ENCODE measurements around the gene AHDC1. TPM values are rescaled to one million over a fixed set of nuclear protein-coding genes. Genes with fewer than 3 reads are reported as not detected.

AHDC1 gene
- total and polyA plus RNA-seq, 10 of the 15 experiments (the other 5 are each of a cell fraction or from before 2014, with no cell fraction given): 0.21 to 13.0 (median 1.4) TPM

DNA sequence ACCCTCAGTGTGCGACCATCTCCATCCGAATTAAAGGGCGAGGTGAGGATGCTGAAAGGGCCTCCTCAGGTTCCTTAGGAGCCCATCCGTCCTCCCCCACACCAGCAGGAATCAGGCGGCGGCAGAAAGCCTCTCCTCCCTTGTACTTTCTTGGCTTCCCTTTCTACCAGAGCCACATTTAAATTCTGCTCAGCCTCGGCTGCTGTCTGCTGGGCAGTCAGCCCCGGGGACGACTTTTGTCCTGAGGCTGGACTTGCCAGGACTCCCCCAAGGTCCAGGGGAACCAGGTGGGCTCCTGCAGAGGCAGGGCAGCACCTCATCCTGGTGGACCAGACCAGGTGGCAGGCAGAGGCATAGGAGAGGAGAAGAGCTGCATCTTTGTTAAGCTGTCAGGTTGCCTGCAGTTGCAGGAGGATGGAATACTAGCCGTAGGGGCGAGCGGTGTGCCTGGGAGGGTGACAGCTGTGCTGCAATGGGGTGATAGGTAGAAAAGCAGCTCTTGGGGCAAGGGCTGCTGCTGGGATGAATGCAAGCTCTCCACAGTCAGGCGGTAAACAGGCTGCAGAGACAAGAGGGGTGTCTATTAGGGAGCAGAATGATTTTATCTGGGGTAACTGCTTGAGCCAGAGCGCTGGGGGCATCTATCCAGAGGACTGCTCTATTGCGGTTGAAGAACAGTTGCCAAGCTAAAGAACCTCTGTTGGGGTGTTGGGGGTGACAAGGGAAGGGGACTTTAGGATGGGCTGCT lies 67.8 kb downstream of the AHDC1 start:
- WGBS (ENCODE audit: insufficient coverage, insufficient replicate concordance, low lambda C conversion rate, missing lambda C conversion rate): 63% methylated on average over 15 of the region's 15 CpGs
- intact Hi-C loops (cut with micrococcal nuclease; ENCODE audit: unreplicated experiment) (no loop called here), in situ Hi-C loops (cut with MboI) (no loop called here)
- DNase-seq (ENCODE audit: low read depth, low spot score): no peak
- ATAC-seq: no peak
- ChIA-PET SMC1A (ENCODE audit: uncharacterized antibody, unreplicated experiment) (interaction anchor here (1.6 kb wide), 1 partner anchor 71 kb away, joined by 4 read pairs; no protein-coding TSS in a partner anchor), POLR2A (no interaction called here), RAD21 (ENCODE audit: unreplicated experiment) (no interaction called here), CTCF (interaction anchor here (1.3 kb wide), 1 partner anchor 120 kb away, joined by 3 read pairs; no protein-coding TSS in a partner anchor)
- Histone ChIP-seq H2AFZ (ENCODE audit: control insufficient read depth, low read depth, low read length) (no peak overlapping the region), H3K9me3 (replicated peaks; ENCODE audit: control insufficient read depth, insufficient read depth, low read length) (no peaks in the 10 kb centered on the region), H3K4me2 (ENCODE audit: control insufficient read depth, insufficient read depth) (no peak overlapping the region), H3K27me3 (replicated peaks in 1 of 2; ENCODE audit: control insufficient read depth in 2 of 2, insufficient read depth in 2 of 2, low read length in 1 of 2) (no peaks in the 10 kb centered on the region), H3K27ac (ENCODE audit: control insufficient read depth, insufficient read depth) (no peak overlapping the region), H4K20me1 (ENCODE audit: control insufficient read depth, insufficient read depth) (no peaks in the 10 kb centered on the region), H3K36me3 (ENCODE audit: control insufficient read depth in 2 of 2, insufficient read depth in 2 of 2, low read length in 1 of 2) (no peaks in the 10 kb centered on the region), H3K4me1 (ENCODE audit: control insufficient read depth, insufficient read depth, low read length) (no peaks in the 10 kb centered on the region), H3K4me3 (no peak overlapping the region), H3K79me2 (ENCODE audit: control insufficient read depth, insufficient read depth, low read length) (no peaks in the 10 kb centered on the region), H3K9ac (ENCODE audit: control insufficient read depth, insufficient read depth, low read length) (no peak overlapping the region)
- no peak for FAIRE-seq
- TF ChIP-seq MYC (IDR thresholded peaks at IDR 0.05; ENCODE audit: insufficient read depth, insufficient read length, insufficient replicate concordance, low read length, severe bottlenecking) (no peak), NR2C2 (IDR thresholded peaks at IDR 0.05; ENCODE audit: borderline replicate concordance, control insufficient read depth, insufficient read length, low read depth) (no peak), RUNX3 (IDR thresholded peaks at IDR 0.05; ENCODE audit: low read length) (no peak), RBBP5 (conservative IDR thresholded peaks at IDR 0.05) (no peak), CHD1 (IDR thresholded peaks at IDR 0.05; ENCODE audit: low read depth, low read length) (no peak), POLR2A (IDR thresholded peaks at IDR 0.05; ENCODE audit: low read depth, low read length) (no peak), NFXL1 (IDR thresholded peaks at IDR 0.05; ENCODE audit: borderline replicate concordance) (no peak), TBL1XR1 (IDR thresholded peaks at IDR 0.05; ENCODE audit: low read depth, low read length) (no peak), IKZF1 (conservative IDR thresholded peaks at IDR 0.05) (no peak), CHD2 (IDR thresholded peaks at IDR 0.05; ENCODE audit: borderline replicate concordance, low read depth, low read length) (no peak), YY1 (IDR thresholded peaks at IDR 0.05; ENCODE audit: low read depth, low read length) (no peak), ZBED1 (IDR thresholded peaks at IDR 0.05; ENCODE audit: borderline replicate concordance) (no peak), FOXM1 (IDR thresholded peaks at IDR 0.05; ENCODE audit: low read depth, low read length) (no peak), BCL11A (IDR thresholded peaks at IDR 0.05; ENCODE audit: low read depth, low read length) (no peak), MTA3 (IDR thresholded peaks at IDR 0.05; ENCODE audit: borderline replicate concordance, low read length) (no peak), HDAC6 (IDR thresholded peaks at IDR 0.05; ENCODE audit: unreplicated experiment) (no peak), CREM (IDR thresholded peaks at IDR 0.05; ENCODE audit: low read depth) (no peak)
- TF ChIP-seq, protein P1, sequence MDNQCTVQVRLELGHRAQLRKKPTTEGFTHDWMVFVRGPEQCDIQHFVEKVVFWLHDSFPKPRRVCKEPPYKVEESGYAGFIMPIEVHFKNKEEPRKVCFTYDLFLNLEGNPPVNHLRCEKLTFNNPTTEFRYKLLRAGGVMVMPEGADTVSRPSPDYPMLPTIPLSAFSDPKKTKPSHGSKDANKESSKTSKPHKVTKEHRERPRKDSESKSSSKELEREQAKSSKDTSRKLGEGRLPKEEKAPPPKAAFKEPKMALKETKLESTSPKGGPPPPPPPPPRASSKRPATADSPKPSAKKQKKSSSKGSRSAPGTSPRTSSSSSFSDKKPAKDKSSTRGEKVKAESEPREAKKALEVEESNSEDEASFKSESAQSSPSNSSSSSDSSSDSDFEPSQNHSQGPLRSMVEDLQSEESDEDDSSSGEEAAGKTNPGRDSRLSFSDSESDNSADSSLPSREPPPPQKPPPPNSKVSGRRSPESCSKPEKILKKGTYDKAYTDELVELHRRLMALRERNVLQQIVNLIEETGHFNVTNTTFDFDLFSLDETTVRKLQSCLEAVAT (IDR thresholded peaks at IDR 0.05): no peak
- TF ChIP-seq, protein P2, sequence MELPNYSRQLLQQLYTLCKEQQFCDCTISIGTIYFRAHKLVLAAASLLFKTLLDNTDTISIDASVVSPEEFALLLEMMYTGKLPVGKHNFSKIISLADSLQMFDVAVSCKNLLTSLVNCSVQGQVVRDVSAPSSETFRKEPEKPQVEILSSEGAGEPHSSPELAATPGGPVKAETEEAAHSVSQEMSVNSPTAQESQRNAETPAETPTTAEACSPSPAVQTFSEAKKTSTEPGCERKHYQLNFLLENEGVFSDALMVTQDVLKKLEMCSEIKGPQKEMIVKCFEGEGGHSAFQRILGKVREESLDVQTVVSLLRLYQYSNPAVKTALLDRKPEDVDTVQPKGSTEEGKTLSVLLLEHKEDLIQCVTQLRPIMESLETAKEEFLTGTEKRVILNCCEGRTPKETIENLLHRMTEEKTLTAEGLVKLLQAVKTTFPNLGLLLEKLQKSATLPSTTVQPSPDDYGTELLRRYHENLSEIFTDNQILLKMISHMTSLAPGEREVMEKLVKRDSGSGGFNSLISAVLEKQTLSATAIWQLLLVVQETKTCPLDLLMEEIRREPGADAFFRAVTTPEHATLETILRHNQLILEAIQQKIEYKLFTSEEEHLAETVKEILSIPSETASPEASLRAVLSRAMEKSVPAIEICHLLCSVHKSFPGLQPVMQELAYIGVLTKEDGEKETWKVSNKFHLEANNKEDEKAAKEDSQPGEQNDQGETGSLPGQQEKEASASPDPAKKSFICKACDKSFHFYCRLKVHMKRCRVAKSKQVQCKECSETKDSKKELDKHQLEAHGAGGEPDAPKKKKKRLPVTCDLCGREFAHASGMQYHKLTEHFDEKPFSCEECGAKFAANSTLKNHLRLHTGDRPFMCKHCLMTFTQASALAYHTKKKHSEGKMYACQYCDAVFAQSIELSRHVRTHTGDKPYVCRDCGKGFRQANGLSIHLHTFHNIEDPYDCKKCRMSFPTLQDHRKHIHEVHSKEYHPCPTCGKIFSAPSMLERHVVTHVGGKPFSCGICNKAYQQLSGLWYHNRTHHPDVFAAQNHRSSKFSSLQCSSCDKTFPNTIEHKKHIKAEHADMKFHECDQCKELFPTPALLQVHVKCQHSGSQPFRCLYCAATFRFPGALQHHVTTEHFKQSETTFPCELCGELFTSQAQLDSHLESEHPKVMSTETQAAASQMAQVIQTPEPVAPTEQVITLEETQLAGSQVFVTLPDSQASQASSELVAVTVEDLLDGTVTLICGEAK (IDR thresholded peaks at IDR 0.05; ENCODE audit: borderline replicate concordance): no peak
- TF ChIP-seq, protein P3, sequence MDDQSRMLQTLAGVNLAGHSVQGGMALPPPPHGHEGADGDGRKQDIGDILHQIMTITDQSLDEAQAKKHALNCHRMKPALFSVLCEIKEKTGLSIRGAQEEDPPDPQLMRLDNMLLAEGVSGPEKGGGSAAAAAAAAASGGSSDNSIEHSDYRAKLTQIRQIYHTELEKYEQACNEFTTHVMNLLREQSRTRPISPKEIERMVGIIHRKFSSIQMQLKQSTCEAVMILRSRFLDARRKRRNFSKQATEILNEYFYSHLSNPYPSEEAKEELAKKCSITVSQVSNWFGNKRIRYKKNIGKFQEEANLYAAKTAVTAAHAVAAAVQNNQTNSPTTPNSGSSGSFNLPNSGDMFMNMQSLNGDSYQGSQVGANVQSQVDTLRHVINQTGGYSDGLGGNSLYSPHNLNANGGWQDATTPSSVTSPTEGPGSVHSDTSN (IDR thresholded peaks at IDR 0.05; ENCODE audit: insufficient replicate concordance, low read depth, low read length): no peak
- no TSS peak for BruUV-seq (replicated peaks)
